K562 (cell line): ENCODE measurements around the gene CGB8. TPM values are rescaled to one million over a fixed set of nuclear protein-coding genes. Genes with fewer than 3 reads are reported as not detected.

Source experiments
- BCOR ChIP-seq: fragments of 450-650 bp; IDR thresholded peaks from 2 replicates; pipeline ENCODE4 v1.6.1; 2016
- BHLHE40 ChIP-seq: IDR thresholded peaks from 2 replicates; pipeline ENCODE4 v1.6.1; 2011; ENCODE audit warnings: low read length, improper control_type of control experiment
- CBX8 ChIP-seq: fragments of 200-600 bp; sonication (generic); IDR thresholded peaks from 2 replicates; pipeline ENCODE4 v1.6.1; 2012; ENCODE audit warnings: borderline replicate concordance, mixed run types, low read depth, mild to moderate bottlenecking, moderate library complexity, mixed read lengths, low read length, control low read depth, inconsistent platforms; ENCODE audit not compliant: poor library complexity, severe bottlenecking; ENCODE audit errors: extremely low read depth
- CCAR2 ChIP-seq: fragments of 200-400 bp; formaldehyde crosslinking; IDR thresholded peaks from 2 replicates; pipeline ENCODE4 v1.6.1; 2017; ENCODE audit warnings: mild to moderate bottlenecking, low read depth, low read length
- E2F8 ChIP-seq: fragments of 450-650 bp; IDR thresholded peaks from 2 replicates; pipeline ENCODE4 v1.7.1; 2018; ENCODE audit warnings: mild to moderate bottlenecking, low read depth; ENCODE audit not compliant: partially characterized antibody
- E4F1 ChIP-seq: fragments of 250-450 bp; sonication (Bioruptor Pico); IDR thresholded peaks from 2 replicates; pipeline ENCODE4 v1.5.0; 2021; ENCODE audit warnings: mild to moderate bottlenecking, borderline replicate concordance
- FOXM1 ChIP-seq, 2 experiments: fragments of 450-650 bp in 1 of 2; sonication (generic) in 1 of 2; formaldehyde crosslinking in 1 of 2; IDR thresholded peaks; 2 replicates each; pipeline versions ENCODE4 v1.6.1 to v1.9.0; 2017 to 2022; ENCODE audit warnings: low read depth in 2 of 2, mild to moderate bottlenecking in 2 of 2, missing genetic modification reagents in 1 of 2, moderate library complexity in 1 of 2
- NCOA2 ChIP-seq, 2 experiments: fragments of 450-650 bp; IDR thresholded peaks; 2 replicates each; pipeline ENCODE4 v1.6.1; 2018; ENCODE audit warnings: mild to moderate bottlenecking in 2 of 2, moderate library complexity in 1 of 2; ENCODE audit not compliant: partially characterized antibody in 2 of 2
- NEUROD1 ChIP-seq: fragments of 150-350 bp; IDR thresholded peaks from 2 replicates; pipeline ENCODE4 v1.6.1; 2014; ENCODE audit warnings: borderline replicate concordance, low read length, low read depth; ENCODE audit not compliant: partially characterized antibody
- PTBP1 ChIP-seq: fragments of 200-400 bp; formaldehyde crosslinking; IDR thresholded peaks from 2 replicates; pipeline ENCODE4 v1.6.1; 2017; ENCODE audit warnings: low read depth, low read length
- RBBP5 ChIP-seq: fragments of 200-600 bp; sonication (generic); IDR thresholded peaks from 2 replicates; pipeline ENCODE4 v1.6.1; 2012; ENCODE audit warnings: borderline replicate concordance, mild to moderate bottlenecking, low read length, control low read depth, inconsistent platforms; ENCODE audit not compliant: insufficient read depth, poor library complexity, severe bottlenecking
- SMARCC2 ChIP-seq: fragments of 450-650 bp; IDR thresholded peaks from 2 replicates; pipeline ENCODE4 v1.6.1; 2017; ENCODE audit warnings: antibody characterized with exemption, moderate library complexity, mild to moderate bottlenecking, low read depth
- TAF7 ChIP-seq: fragments of 450-650 bp; IDR thresholded peaks from 2 replicates; pipeline ENCODE4 v1.6.1; 2016; ENCODE audit warnings: missing genetic modification characterization, missing compliant biosample characterization
- TRIM25 ChIP-seq: fragments of 450-650 bp; IDR thresholded peaks from 2 replicates; pipeline ENCODE4 v1.7.0; 2016; ENCODE audit warnings: borderline replicate concordance
- XRCC5 ChIP-seq: fragments of 200-400 bp; formaldehyde crosslinking; IDR thresholded peaks from 2 replicates; pipeline ENCODE4 v1.6.1; 2017; ENCODE audit warnings: low read depth, mild to moderate bottlenecking, low read length
- ZFP91 ChIP-seq: sonication (generic); formaldehyde crosslinking; IDR thresholded peaks from 2 replicates; pipeline ENCODE4 v1.8.0; 2022; ENCODE audit warnings: mild to moderate bottlenecking, missing genetic modification reagents
- polyA plus RNA-seq, 8 experiments: library from polyadenylated mRNA; depleted of rRNA in 4 of 8; stranded (reverse) in 5 of 8; unstranded in 3 of 8; fragments of >200 nt; fragmentation: Nextera tagmentation in 2 of 8; fragmentation: Illumina TruSeq in 1 of 8; extraction: Ambion mirVana in 2 of 8; extraction: Trizol in 1 of 8; gene quantifications; 2 replicates each; pipeline versions ENCODE4 v1.2.1 to v1.2.3, GENCODE V29; 2011 to 2014; ENCODE audit warnings: inconsistent platforms in 1 of 8, missing spikeins in 1 of 8
- total RNA-seq, 7 experiments: library from RNA; depleted of rRNA in 6 of 7; stranded (reverse); fragments of >200 nt in 6 of 7; fragmentation: Illumina TruSeq in 2 of 7; extraction: Trizol in 2 of 7; gene quantifications; 2 replicates each; pipeline versions ENCODE4 v1.2.1 to v1.2.3, GENCODE V29; 2011 to 2021; ENCODE audit warnings: low replicate concordance in 1 of 7

CGB8 gene
- total and polyA plus RNA-seq, 9 of the 15 experiments (the other 6 are each of a cell fraction or from before 2014, with no cell fraction given): not detected

- TF ChIP-seq TRIM25 (0 out of 2 replicates have a peak, but pooled peaks have one; percentile 71), NCOA2 (IDR thresholded peaks at IDR 0.05; ENCODE audit: partially characterized antibody in 2 of 2) (no peak), RBBP5 (no peak), CCAR2 (no peak), CBX8 (no peak), NEUROD1 (no peak), FOXM1 (IDR thresholded peaks at IDR 0.05; ENCODE audit: low read depth) (no peak), FOXM1 (CRISPR knock-in tag; IDR thresholded peaks at IDR 0.05; ENCODE audit: low read depth) (no peak), E2F8 (no peak), PTBP1 (no peak), ZFP91 (CRISPR knock-in tag) (no peak), E4F1 (CRISPR knock-in tag) (no peak), TAF7 (tag) (no peak), BCOR (no peak), SMARCC2 (no peak), XRCC5 (no peak), BHLHE40 (peak; percentile 53)
Measured at GRCh38 chr19:49020931-49021895, 27.7 kb downstream of the CGB8 start (continued).
